SK-N-MC (cell line): ENCODE measurements around the gene PITPNC1.

Experiments used
- EZH2 ChIP-seq: fragments of 200-600 bp; sonication (generic); IDR thresholded peaks from one replicate; pipeline ENCODE4 v1.6.1; 2017; ENCODE audit warnings: antibody characterized with exemption
- FOXP2 ChIP-seq: optimal IDR thresholded peaks from 2 replicates; pipeline ENCODE3; 2011; ENCODE audit warnings: mild to moderate bottlenecking, moderate library complexity; ENCODE audit not compliant: insufficient read depth; ENCODE audit errors: extremely low read length, control extremely low read depth
- POLR2AphosphoS5 ChIP-seq: IDR thresholded peaks from 2 replicates; pipeline ENCODE4 v1.6.1; 2012; ENCODE audit warnings: mild to moderate bottlenecking, low read depth, low read length, borderline replicate concordance

- TF ChIP-seq POLR2AphosphoS5 (no peak), EZH2 (no peak), FOXP2 (no peak)
Observed at GRCh38 chr17:67557052-67557845, 180.2 kb downstream of the PITPNC1 start.
